GM19239 (cell line): ENCODE measurements around the gene ZNF536.

ENCODE experiments used
- DNase-seq: peaks from one replicate; pipeline ENCODE4 v3.0.0; 2011; ENCODE audit warnings: low spot score; ENCODE audit not compliant: insufficient read length
- FAIRE-seq: peaks from 2 replicates; lab custom pipeline; 2011; peaks lifted over from hg19 to GRCh38; lab: Jason Lieb, UNC

The ZNF536 gene

DNA sequence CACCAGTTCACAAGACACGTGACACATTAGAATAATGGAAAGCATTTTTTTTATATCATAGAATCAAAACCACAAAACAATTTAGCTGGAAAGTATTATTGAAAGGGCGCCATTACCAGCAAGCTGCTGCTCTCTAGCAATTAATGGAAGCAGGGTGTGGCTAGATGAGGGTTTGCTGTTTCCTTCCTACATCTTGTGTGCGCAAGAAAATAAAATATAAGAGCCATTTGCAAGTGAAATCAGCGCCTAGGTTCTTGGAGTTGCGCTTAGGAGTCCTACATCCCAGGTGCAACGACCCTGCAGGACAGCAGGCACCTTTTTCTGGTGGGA, 140.9 kb downstream of the ZNF536 start:
- FAIRE-seq = no peak
- DNase-seq = no peak

DNA sequence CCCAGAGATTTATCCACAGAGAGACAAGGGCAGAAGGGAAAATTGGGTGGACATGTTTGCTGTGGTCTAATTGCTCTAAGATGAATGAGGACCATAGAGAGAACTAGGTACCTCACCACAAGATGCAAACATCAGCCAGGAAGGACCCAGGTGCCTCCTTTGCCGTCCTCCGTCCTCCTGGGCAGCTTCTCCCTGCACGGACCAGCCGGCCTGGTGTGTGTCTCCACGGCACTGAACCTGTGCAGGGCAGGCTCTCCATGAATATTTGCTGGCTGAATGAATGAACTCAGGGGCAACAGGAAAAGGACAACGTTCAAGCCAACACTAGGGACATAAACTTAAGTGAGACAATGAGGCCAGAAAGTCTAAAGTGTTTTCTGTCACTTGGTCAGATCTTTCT, 143.9 kb downstream of the ZNF536 start:
- FAIRE-seq (no peak), DNase-seq (no peak)

DNA sequence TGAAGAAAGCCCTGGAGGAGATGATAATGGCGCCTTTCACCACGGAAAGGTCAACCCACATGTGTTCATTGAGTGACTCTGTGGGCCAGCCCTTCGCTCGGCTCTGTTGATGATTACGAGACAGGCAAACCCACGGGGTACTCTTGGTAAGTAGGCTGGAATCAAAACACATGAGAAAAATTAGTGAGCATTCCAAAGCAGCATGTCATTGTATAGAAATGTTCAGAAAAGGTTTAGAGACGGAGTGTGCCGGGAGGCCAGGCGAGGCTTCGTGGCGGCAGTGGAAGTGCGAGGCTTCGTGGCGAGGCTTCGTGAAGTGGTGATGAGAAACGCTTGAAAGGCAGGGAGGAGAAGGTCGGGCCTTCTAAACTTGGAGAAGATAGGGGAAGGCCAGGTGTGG, 144.3 kb downstream of the ZNF536 start:
- DNase-seq = no peak
- no peak for FAIRE-seq

DNA sequence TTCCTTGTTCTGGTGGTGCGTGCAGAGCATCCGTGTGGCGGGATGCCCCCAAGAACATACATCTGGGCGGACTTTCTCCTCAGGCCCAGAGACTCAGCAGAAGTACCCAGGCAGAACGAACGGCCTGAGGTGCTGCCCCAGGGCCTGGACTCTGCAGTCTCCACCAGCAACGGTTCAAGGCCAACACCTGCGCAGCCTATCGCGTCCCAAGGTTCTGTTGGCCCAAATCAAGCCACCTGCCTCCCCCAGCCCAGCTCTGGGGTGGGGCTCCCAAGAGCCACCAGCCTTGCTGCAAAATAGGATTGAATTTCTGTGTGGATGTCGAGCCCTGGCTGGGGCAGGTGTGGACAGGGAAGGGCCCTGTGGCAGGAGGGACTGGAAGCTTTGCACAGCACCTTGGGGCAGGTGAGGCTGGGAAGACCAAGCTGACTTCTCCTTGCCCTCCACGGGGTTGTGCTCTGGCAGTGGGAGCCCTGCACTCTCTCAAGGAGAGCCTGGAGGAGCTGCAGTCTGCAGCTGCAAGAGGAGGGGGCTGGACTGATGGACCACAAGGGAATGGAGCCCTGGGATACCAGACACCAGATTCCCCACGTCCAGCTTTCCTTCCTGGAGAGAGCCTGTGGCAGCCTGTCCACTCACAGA, 146.9 kb downstream of the ZNF536 start:
- no peak for FAIRE-seq
- no peak for DNase-seq

DNA sequence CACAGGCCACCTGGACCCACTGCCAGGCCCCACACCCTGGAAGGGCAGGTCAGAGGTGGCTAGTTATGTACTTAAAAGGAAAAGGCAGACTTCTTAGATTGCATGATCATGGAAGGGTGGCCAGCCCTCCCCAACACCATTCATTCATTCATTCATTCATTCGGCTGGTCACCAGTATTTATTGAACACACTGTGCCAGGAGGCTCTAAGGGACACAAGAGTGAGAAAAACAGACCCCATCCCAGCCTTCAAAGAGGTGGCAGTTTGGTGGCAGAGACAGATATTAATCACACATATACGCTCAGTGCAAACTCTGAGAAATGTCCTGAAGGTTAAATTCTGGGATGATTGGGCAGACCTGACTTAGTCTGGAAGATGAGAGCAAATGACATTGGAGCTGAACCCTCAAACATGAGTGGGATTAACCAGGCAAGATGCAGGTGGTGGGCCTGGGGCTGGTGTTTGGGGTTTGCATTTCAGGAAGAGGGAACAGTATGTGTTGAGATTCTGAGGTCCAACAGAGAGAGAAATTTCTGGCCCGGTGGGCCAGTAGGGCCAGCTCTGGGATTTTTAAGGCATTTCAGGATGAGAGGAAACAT, 147.5 kb downstream of the ZNF536 start:
- no peak for FAIRE-seq

DNA sequence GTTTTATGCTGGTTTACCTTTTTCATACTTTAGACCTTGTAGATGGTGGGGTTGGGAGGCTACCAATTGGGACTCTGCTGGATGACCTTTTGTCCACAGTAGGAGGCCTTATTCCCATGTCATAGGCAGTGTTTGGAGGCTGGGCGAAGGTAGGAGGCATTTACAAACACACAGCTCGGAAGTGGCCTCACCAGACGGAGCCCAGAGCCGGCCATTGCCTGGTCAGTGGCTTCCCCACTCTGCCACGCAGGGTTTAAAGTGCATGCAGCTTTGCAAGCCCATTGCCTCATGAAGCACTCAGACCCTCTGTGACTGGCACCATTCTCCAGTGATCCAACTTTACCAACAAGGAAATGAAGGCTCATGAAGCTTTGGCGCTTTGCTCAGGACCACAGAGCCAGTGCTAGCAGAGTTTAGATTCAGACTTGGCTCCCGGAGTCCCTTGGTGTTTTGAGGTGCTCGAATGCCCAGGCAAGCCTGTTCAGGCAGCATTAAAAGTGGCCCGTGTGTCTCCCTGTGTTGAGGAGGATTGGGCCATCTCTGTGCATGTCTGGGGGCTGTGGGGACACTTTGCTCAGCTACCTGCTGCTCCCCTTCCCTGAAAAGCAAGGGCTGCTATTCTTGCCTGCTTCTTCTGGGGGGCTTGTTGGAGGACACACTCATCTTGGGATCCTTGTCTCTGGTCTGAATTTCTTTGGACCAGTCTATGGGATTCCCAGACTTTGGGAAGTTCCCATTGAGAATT, 148.7 kb downstream of the ZNF536 start:
- DNase-seq (no peak), FAIRE-seq (no peak)

More for the DNA sequence above, 147.5 kb downstream of the ZNF536 start:
- no peak for DNase-seq

DNA sequence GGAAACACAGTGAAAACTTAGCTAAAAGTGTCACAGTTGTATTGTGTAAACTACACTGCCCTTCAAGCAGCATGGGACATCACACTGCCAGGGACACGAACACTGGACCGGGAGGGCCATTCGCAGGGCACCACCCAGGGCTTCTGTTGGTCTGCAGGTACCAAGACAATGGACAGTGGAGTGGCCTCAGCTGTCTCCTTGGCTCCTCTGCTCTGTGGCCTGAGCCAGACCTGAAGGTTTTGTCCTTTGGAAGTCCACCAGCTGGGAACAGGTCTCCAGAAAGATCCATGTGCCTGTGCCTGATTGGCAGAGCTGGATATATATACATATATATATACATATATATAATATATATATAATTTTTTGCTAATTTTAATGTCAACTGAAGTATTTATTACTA, 149.8 kb downstream of the ZNF536 start:
- FAIRE-seq (no peak), DNase-seq (no peak)

DNA sequence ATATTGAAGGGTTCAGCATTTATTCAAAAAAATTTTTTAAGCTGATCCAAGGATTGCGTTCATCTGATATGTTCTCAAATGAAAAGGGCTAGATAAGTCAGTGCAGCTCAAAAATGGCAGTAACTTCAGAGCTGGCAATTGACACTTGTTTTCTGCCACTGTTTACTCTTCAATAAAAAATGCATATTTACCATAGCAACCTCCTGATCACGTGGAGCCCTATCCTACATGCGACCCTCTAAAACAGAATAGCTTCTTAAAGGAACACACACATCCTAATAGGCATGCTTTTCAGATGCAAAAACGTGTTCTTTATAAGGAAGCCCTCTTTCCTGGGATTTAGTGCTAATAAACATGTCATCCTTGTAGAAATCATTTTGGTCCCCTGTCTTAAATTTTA, 150.2 kb downstream of the ZNF536 start:
- FAIRE-seq (no peak), DNase-seq (no peak)

DNA sequence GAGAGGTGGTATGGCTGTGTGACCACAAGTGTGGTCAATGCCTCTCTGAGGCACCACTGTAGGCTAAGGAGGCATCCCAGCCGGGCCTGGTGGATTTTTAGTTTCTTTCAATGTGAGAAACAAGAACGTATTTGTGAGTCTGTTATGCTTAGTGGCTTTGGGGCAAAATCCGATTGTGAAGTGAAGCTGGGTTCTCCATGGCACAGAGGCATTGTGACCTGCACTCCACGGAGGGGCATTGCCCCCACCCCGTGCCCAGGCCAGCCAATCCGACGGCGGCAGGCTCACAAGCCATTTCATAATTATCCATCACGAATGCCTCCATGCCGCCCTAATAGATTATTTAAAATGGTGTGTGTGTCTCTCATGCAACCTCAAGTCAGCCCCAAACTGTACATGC, 151.6 kb downstream of the ZNF536 start:
- DNase-seq = no peak
- FAIRE-seq = no peak

DNA sequence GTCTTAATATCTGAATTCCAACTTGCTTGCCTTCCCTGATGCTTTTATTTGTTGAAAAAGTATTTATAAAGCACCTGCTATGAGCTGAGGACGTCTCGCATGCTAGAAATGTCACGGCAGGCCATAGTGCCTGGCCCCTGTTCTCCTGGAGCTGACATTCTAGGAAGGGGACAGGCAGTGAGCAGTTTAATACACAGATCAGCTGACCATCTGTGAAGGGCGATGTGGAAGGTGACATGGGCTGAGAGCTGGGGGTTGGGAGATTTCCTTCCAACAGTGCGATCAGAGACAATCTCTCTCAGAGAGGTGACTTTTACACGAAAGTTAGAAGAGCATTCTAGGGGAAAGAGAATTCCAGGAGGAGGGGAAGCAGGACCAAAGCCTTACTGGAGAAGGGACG, 153.2 kb downstream of the ZNF536 start:
- DNase-seq = no peak
- no peak for FAIRE-seq

DNA sequence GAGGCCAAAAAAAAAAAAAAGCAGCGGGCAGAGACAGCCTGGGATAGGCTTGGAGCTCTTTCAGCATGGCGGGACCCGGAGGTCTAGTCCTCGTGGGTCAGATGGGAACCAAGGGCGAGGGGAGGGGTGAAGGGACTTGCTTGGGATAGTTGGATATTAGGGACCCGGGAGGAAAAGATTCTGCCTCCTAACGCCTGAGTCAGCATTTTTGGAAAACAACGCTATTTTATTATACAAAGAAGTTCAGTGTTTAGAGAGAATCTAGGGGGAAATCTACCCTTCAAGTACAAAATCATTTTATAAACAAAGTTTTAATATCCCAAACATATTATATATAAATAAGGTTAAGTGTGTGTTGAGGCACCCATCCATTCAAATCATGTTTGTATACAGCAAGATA, 156.7 kb downstream of the ZNF536 start:
- DNase-seq = no peak
- FAIRE-seq = no peak

DNA sequence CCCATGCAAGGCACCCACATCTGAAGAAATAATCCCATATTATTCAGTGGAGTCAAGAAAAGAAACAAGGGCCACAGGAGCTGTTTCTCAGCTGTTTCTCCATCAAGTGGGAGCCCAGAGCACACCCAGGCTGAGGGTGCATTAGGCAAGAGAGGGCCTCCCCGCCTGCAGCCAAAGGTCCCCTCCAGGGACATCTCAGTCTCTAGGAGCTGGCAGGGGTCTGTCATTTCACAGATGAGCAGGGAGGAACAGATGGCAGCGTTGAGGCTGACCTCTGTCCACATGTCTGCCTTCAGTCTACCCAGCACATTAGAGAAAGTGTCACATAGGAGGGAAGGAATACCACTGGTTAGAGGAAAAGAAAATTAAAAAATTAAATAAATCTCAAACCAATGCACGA, 157.7 kb downstream of the ZNF536 start:
- DNase-seq = no peak
- no peak for FAIRE-seq

DNA sequence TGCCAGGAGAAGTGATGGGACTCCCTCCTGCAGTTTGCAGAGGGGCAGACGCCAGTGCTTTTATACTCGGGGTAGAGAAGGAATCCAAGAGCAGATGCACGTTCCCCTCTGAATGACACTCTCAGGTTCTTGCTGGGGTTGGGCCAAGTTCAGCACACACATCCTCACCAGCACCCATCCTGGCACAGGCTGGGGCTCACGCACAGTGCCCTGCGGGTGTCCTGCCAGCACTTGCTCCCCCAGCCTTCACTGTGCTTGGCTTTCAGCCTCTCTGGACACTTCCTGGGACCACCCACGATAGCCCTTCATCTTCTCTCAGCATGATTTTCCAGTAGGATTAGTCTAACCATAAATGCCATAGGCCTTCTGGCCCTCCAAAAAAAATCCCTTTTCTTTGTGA, 158.6 kb downstream of the ZNF536 start:
- FAIRE-seq = no peak
- DNase-seq = no peak

DNA sequence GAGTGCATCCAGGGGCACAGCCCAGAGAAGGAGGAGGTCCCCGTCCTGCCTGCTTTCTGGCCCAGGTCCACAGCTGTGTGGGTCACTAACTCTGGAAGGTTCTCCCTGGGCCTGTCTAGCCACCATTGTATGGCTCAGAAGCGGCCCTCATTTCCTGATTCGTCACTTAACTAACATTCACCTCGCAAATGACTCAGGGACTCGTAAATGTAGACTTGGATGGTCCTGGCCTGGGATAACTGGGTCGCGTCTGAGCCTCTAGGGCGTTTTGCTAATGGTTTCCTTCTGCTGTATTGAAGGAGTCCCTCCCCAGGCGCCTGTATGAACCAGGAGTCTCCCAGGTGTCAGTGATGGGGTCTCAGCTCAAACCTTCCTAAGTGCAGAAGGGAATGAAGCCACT, 162.8 kb downstream of the ZNF536 start:
- no peak for DNase-seq
- no peak for FAIRE-seq

DNA sequence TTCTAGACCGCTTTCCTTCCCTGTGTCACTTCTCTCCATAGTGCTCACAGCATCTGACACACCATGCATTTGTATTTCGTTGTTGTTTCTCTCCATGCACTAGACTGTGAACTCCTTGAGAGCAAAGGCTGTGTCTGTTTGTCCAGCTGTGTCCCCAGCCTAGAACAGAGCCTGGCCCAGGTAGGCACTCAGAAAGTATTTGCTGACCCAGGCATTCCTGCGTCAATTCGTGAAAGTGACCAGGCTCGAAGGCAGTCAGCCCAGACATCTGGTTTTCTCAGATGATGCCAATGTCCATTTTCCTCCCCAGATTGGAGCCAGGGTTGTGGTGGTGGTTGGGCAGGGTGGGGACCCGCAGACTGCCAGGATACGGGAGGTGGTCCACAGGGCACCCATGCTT, 164.8 kb downstream of the ZNF536 start:
- FAIRE-seq (no peak), DNase-seq (no peak)

DNA sequence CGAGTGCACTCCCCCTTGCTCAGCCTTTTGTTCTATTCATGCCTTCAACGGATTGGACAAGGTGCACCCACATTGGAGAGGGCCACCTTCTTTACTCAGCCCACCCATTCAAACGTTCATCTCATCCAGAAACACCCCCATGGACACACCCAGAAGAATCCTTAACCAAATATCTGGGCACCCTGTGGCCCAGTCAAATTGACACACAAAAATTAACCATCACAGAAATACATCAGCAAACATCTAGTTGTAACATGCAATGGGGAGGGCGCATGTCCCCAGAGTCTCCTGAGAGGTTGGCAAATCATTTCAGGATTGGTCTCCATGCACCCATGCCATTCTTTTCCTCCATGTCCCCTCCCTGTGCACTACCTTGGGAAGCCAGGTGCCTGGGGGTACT, 167.1 kb downstream of the ZNF536 start:
- no peak for DNase-seq
- FAIRE-seq = no peak

DNA sequence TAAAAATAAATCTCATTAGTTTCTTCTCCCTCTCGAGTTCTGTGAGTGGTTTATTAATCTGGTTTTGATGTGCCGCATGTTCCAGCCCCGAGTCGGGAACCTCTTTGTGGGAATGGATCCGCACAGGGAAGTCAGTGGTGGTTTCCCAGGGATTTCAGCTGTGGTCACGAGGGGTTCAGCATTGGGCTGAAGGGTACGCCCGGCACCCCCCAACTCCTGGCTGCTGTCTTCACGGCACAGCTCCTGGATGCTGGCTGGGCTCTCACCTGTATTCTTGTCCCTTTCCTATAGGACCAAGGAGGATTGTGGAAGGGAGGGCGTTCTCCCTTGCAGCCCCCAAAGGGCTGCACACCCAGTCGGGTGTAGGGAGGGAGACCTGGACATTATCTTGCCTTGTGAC, 167.8 kb downstream of the ZNF536 start:
- no peak for DNase-seq
- no peak for FAIRE-seq

DNA sequence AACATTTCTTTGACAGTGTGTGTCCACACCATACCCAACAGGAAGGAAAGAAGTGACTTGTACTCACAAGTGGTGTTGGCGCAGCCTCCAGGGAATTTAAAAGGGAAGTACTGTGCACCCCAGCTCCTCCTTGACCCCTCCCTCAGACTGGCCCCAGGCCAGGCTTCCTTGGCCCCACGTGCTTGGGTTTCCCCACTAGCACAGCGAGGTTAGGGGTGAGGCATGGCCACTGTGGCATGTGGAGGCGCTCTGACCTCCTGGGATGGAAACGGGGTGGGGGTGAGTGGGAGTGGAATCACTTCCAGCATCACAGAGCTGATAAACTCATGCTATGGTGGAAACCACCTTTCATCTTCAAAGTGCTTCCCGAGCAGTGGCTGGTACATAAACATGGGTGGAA, 168.6 kb downstream of the ZNF536 start:
- DNase-seq = no peak
- no peak for FAIRE-seq

DNA sequence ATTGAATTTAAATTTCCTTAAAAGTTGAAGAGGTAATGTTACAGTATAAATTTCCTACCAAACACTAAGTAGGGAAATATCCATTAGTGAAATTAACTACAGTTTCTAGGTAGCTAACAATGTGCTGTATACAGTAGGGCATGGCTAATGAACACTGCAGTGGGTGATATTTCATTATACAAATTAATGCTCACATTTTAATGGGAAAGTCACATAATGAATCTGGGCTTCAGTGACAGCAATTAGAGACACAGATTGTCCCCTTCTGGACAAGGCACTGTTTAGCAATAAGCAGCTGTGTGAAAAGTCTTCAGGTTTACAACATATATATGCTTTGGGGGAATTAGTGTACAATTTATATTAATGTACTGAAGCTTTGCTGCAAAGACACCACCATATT, 169.4 kb downstream of the ZNF536 start:
- DNase-seq = no peak
- FAIRE-seq = no peak

DNA sequence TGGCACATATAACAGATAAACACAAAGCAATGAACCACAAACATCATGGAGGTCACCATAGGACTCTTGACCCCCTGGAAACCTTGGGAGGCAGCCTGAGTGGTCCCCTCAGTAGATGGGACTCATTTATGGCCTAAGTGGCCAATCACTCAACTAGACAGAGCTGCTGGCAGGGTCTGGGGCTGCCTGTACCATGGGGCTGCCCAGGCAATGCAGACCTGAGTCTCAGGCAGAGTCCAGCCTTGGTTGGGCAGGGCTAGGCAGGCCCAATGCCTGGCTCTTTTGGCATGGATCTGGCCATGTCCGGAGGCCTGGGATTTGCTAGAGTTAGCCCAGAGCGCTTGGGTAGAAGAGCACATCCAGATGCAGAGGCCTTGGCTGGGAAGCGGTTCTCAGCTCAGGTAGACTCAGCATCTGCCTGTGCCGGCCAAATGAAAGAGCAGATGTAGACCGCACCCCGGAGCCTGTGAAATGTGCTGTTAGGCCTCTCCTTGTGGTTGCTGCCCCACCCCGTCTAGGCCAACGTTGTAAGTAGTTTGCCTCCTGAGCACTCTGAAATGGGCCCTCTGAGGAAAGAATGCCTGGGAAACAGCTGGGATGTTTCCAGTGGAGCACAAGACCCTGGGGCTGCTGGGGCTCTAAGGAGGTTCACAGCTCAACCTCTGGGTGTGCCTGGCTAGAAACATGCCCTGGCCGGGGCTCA, 171.2 kb downstream of the ZNF536 start:
- no peak for DNase-seq
- no peak for FAIRE-seq

DNA sequence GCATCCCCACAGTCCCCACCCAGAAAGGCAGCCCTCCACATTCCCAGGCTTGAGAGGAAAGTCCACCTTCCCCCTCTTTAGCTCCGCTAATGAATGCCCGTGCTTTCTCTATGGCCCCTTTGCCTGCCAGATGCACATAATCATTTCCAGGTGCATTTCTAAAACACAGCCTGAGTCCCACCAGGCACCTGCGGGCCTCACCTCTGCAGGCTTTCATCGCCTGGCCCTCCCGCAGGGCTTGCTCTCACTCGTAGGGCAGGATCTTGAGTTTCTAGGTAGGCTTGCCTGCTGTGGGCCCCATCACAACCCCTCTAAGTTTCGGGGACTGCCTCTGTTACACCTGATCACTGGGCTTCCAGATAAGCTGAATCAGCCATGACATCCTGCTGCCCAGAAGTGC, 173.6 kb downstream of the ZNF536 start:
- FAIRE-seq (no peak), DNase-seq (no peak)
